WTC11 (cell line): ENCODE results near the gene GADD45B. TPM values are rescaled to one million over a fixed set of nuclear protein-coding genes. Genes with fewer than 3 reads are reported as not detected.

Source experiments
- ATAC-seq: fragments of 200-7000 bp; cut with Tn5 transposase; 2 replicates; pipeline ENCODE4 v1.10.0; 2021; ENCODE audit warnings: mild to moderate bottlenecking, moderate library complexity
- CTCF ChIA-PET: fragments of 300-600 bp; sonication (Branson Sonifier 250); formaldehyde crosslinking; loops from one replicate; lab custom pipeline; 2021; ENCODE audit warnings: antibody characterized with exemption; lab: Charles Lee
- POLR2A ChIA-PET: fragments of 350-600 bp; sonication (Branson Sonifier 250); formaldehyde crosslinking; loops from one replicate; lab custom pipeline; 2021; ENCODE audit warnings: antibody characterized with exemption; lab: Charles Lee
- DNase-seq: peaks from one replicate; pipeline ENCODE4 v3.0.0; 2021; ENCODE audit warnings: low spot score
- H3K27ac Mint-ChIP-seq: 2 replicates; pipeline ENCODE4 v1.8.0; 2021; ENCODE audit warnings: mixed read lengths
- H3K27me3 Mint-ChIP-seq: 2 replicates; pipeline ENCODE4 v1.8.0; 2021; ENCODE audit warnings: low read depth, mild to moderate bottlenecking, moderate library complexity, mixed read lengths
- H3K36me3 Mint-ChIP-seq: 2 replicates; pipeline ENCODE4 v1.8.0; 2021; ENCODE audit warnings: mixed read lengths
- H3K4me1 Mint-ChIP-seq: 2 replicates; pipeline ENCODE4 v1.8.0; 2022; ENCODE audit warnings: mixed read lengths
- H3K4me3 Mint-ChIP-seq: 2 replicates; pipeline ENCODE4 v1.8.0; 2021; ENCODE audit warnings: mild to moderate bottlenecking, moderate library complexity, mixed read lengths
- H3K9me3 Mint-ChIP-seq: 2 replicates; pipeline ENCODE4 v1.8.0; 2021; ENCODE audit warnings: mixed read lengths
- AR ChIP-seq: fragments of 250-450 bp; sonication (Bioruptor Pico); IDR thresholded peaks from 2 replicates; pipeline ENCODE4 v1.9.0; 2021; ENCODE audit warnings: mild to moderate bottlenecking
- ATF1 ChIP-seq: sonication (generic); formaldehyde crosslinking; IDR thresholded peaks from 2 replicates; pipeline ENCODE4 v1.8.1; 2023; ENCODE audit warnings: mild to moderate bottlenecking, moderate library complexity, missing genetic modification reagents
- CDX4 ChIP-seq: fragments of 250-450 bp; sonication (Bioruptor Pico); IDR thresholded peaks from 2 replicates; pipeline ENCODE4 v1.9.0; 2021; ENCODE audit warnings: moderate library complexity, mild to moderate bottlenecking, inconsistent platforms, borderline replicate concordance
- CTCF ChIP-seq: fragments of 200-600 bp; IDR thresholded peaks from 2 replicates; pipeline ENCODE4 v1.8.0; 2022; ENCODE audit warnings: antibody characterized with exemption
- ELF4 ChIP-seq: sonication (generic); formaldehyde crosslinking; IDR thresholded peaks from 2 replicates; pipeline ENCODE4 v1.8.1; 2022; ENCODE audit warnings: low read depth, mild to moderate bottlenecking, moderate library complexity, missing genetic modification reagents
- IRF1 ChIP-seq: sonication (generic); formaldehyde crosslinking; IDR thresholded peaks from 2 replicates; pipeline ENCODE4 v1.8.0; 2023; ENCODE audit warnings: missing genetic modification reagents
- MAX ChIP-seq: sonication (generic); formaldehyde crosslinking; IDR thresholded peaks from 2 replicates; pipeline ENCODE4 v1.8.0; 2022; ENCODE audit warnings: mild to moderate bottlenecking, missing genetic modification reagents
- MXD4 ChIP-seq: fragments of 250-450 bp; sonication (Bioruptor Pico); IDR thresholded peaks from 2 replicates; pipeline ENCODE4 v1.8.0; 2021; ENCODE audit warnings: mild to moderate bottlenecking, moderate library complexity, borderline replicate concordance
- NR1H2 ChIP-seq: sonication (generic); formaldehyde crosslinking; IDR thresholded peaks from 2 replicates; pipeline ENCODE4 v1.9.0; 2021; ENCODE audit warnings: mild to moderate bottlenecking, moderate library complexity, missing genetic modification reagents
- NR3C1 ChIP-seq: sonication (generic); formaldehyde crosslinking; conservative IDR thresholded peaks from 2 replicates; pipeline ENCODE4 v1.8.1; 2023; ENCODE audit warnings: low read depth, mild to moderate bottlenecking, missing genetic modification reagents
- SOX15 ChIP-seq: fragments of 250-450 bp; sonication (Bioruptor Pico); IDR thresholded peaks from 2 replicates; pipeline ENCODE4 v1.9.0; 2021; ENCODE audit warnings: mild to moderate bottlenecking
- TP53 ChIP-seq: sonication (generic); formaldehyde crosslinking; IDR thresholded peaks from 2 replicates; pipeline ENCODE4 v1.8.1; 2023; ENCODE audit warnings: mild to moderate bottlenecking, missing genetic modification reagents
- ZBTB43 ChIP-seq: sonication (generic); formaldehyde crosslinking; IDR thresholded peaks from 2 replicates; pipeline ENCODE4 v1.8.1; 2023; ENCODE audit warnings: mild to moderate bottlenecking, missing genetic modification reagents
- ZNF121 ChIP-seq: sonication (generic); formaldehyde crosslinking; IDR thresholded peaks from 2 replicates; pipeline ENCODE4 v1.8.0; 2023; ENCODE audit warnings: missing genetic modification reagents
- ZNF138 ChIP-seq: sonication (generic); formaldehyde crosslinking; conservative IDR thresholded peaks from 2 replicates; pipeline ENCODE4 v1.8.1; 2022; ENCODE audit warnings: mild to moderate bottlenecking, moderate library complexity, missing genetic modification reagents
- ZNF232 ChIP-seq: sonication (generic); formaldehyde crosslinking; IDR thresholded peaks from 2 replicates; pipeline ENCODE4 v1.8.0; 2022; ENCODE audit warnings: mild to moderate bottlenecking, missing genetic modification reagents
- ZNF416 ChIP-seq: fragments of 250-450 bp; sonication (Bioruptor Pico); IDR thresholded peaks from 2 replicates; pipeline ENCODE4 v1.9.0; 2021; ENCODE audit warnings: mild to moderate bottlenecking, inconsistent platforms
- total RNA-seq: library from RNA; stranded (reverse); gene quantifications from 3 replicates; pipeline ENCODE4 v1.2.3, GENCODE V29; 2021

GADD45B gene
- total RNA-seq, 1 experiment from 2014 or later: 17.9 TPM

- no peak for TF ChIP-seq TP53 (CRISPR knock-in tag)
- TF ChIP-seq, all 79 proteins: peak for 0
Observed at GRCh38 chr19:2454199-2454961, 21.5 kb upstream of the GADD45B start (continued).

- Mint-ChIP-seq H3K27me3 (no peaks in the 10 kb centered on the region), H3K36me3 (no peaks in the 10 kb centered on the region), H3K4me1 (peaks cover 20% of the 10 kb centered on the region), H3K27ac (peak overlapping the region; percentile 75), H3K9me3 (no peaks in the 10 kb centered on the region), H3K4me3 (peak overlapping the region; percentile 75)
- POLR2A ChIA-PET: interaction anchor here (1.8 kb wide), 1 partner anchor 21 kb away, joined by 5 read pairs; the partner anchor contains the start of gene GADD45B
- DNase-seq: no peak
- no peak for ATAC-seq
- no peak for TF ChIP-seq CDX4 (CRISPR knock-in tag)
- TF ChIP-seq ELF4 (CRISPR knock-in tag): no peak
- TF ChIP-seq ATF1 (CRISPR knock-in tag): no peak
- TF ChIP-seq ZNF416: no peak
- TF ChIP-seq MAX (CRISPR knock-in tag): no peak
- no peak for TF ChIP-seq SOX15 (CRISPR knock-in tag)
- TF ChIP-seq, all 79 proteins: peak for 0
- CTCF ChIA-PET: interaction anchor here (0.6 to 2.4 kb wide), 4 partner anchors 27 to 182 kb away, joined by 3 to 11 read pairs (median 3); partner anchors contain the start of gene TIMM13
Observed at GRCh38 chr19:2454962-2455850, 20.7 kb upstream of the GADD45B start.

- H3K27ac Mint-ChIP-seq: no peak overlapping the region
- no peaks in the 10 kb centered on the region for H3K9me3 Mint-ChIP-seq
- peak; percentile 28 for DNase-seq
- no peak for ATAC-seq
- ChIA-PET POLR2A (interaction anchor here (0.6 to 1.5 kb wide), 4 partner anchors 20 to 157 kb away, joined by 3 to 14 read pairs (median 6); partner anchors contain the start of genes GADD45B and TIMM13), CTCF (interaction anchor here (0.5 to 2.4 kb wide), 10 partner anchors 20 to 181 kb away, joined by 3 to 12 read pairs (median 4); partner anchors contain the start of genes GADD45B and TIMM13)
- no peaks in the 10 kb centered on the region for H3K36me3 Mint-ChIP-seq
- H3K4me1 Mint-ChIP-seq: peaks cover 20% of the 10 kb centered on the region
- peak overlapping the region; percentile 75 for H3K4me3 Mint-ChIP-seq
- TF ChIP-seq ZNF232 (CRISPR knock-in tag): no peak
- TF ChIP-seq NR1H2 (CRISPR knock-in tag): 0 out of 2 replicates have a peak, but pooled peaks have one; percentile 26
- TF ChIP-seq ZBTB43 (CRISPR knock-in tag): no peak
- no peaks in the 10 kb centered on the region for H3K27me3 Mint-ChIP-seq
Observed at GRCh38 chr19:2455851-2456570, 19.9 kb upstream of the GADD45B start.

- ATAC-seq: no peak
- peak overlapping the region; percentile 60; the same call in 1 of the 2 replicates for H3K27ac Mint-ChIP-seq
- no peaks in the 10 kb centered on the region for H3K36me3 Mint-ChIP-seq
- no peak for DNase-seq
- TF ChIP-seq AR (CRISPR knock-in tag): no peak
- TF ChIP-seq ZNF138 (CRISPR knock-in tag): no peak
- no peak for TF ChIP-seq ATF1 (CRISPR knock-in tag)
- TF ChIP-seq IRF1 (CRISPR knock-in tag): no peak
- peak; percentile 88 for TF ChIP-seq ZNF121 (CRISPR knock-in tag)
- TF ChIP-seq MXD4 (CRISPR knock-in tag): no peak
- TF ChIP-seq CTCF: no peak
- no peak for TF ChIP-seq NR3C1 (CRISPR knock-in tag)
- peaks cover 23% of the 10 kb centered on the region for H3K4me1 Mint-ChIP-seq
- no peaks in the 10 kb centered on the region for H3K27me3 Mint-ChIP-seq
- ChIA-PET CTCF (interaction anchor here (0.6 to 2.4 kb wide), 8 partner anchors 22 to 306 kb away, joined by 3 to 12 read pairs (median 5); partner anchors contain the start of genes AP3D1 and TIMM13), POLR2A (interaction anchor here (1.0 to 1.5 kb wide), 4 partner anchors 19 to 154 kb away, joined by 3 to 14 read pairs (median 6); partner anchors contain the start of genes GADD45B and TIMM13)
- H3K4me3 Mint-ChIP-seq: peak overlapping the region; percentile 78
- no peaks in the 10 kb centered on the region for H3K9me3 Mint-ChIP-seq
Observed at GRCh38 chr19:2457394-2458037, 18.4 kb upstream of the GADD45B start.
